ENCODE results near the gene GEMIN7.

Gene GEMIN7

DNA sequence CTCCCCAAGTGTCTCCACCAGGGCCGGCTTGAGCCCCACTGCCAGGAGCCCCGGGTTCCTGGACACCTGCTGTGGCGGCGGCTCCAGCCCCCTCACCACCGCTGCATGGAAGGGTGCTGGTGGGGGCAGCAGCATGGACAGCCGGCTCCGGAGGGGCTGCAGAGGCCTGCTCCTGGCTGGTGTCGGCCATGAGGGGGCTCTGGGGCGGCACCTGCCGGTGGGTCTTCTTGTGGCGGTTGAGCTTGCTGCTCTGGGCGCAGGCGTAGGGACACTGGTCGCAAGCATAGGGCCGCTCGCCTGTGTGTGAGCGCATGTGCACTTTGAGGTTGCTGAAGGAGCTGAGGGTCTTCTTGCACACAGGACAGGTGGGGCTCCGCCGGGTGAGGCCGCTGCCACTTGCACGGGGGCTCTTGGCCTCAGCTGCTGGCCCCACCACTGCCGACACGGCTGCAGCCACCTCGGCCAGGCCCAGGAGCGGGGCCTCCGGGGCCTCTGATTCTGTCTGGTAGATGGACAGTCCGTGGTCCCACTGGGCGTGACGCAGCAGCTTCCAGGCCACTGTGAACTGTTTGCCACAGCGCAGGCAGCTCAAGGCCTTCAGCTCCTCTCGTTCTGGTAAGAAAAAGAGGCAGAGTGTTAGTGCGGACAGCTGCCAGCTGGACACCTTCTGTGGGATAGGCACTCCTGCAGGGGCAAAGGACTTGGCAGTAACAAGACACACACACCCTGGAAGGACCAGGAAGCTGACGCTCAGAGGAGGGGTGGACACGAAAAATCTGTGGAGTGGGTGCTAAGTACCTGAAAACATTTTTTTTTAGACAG lies 6.9 kb upstream of the GEMIN7 start:
- no peaks in the 10 kb centered on the region for H3K9me3 ChIP-seq (ENCODE audit: severe bottlenecking)
- peaks cover 31% of the 10 kb centered on the region for H3K36me3 ChIP-seq (ENCODE audit: low read depth)
- H3K27ac ChIP-seq (ENCODE audit: poor library complexity, severe bottlenecking): no peak overlapping the region
- H3K27me3 ChIP-seq (ENCODE audit: insufficient read depth, poor library complexity, severe bottlenecking): no peaks in the 10 kb centered on the region
- TF ChIP-seq, protein P1, sequence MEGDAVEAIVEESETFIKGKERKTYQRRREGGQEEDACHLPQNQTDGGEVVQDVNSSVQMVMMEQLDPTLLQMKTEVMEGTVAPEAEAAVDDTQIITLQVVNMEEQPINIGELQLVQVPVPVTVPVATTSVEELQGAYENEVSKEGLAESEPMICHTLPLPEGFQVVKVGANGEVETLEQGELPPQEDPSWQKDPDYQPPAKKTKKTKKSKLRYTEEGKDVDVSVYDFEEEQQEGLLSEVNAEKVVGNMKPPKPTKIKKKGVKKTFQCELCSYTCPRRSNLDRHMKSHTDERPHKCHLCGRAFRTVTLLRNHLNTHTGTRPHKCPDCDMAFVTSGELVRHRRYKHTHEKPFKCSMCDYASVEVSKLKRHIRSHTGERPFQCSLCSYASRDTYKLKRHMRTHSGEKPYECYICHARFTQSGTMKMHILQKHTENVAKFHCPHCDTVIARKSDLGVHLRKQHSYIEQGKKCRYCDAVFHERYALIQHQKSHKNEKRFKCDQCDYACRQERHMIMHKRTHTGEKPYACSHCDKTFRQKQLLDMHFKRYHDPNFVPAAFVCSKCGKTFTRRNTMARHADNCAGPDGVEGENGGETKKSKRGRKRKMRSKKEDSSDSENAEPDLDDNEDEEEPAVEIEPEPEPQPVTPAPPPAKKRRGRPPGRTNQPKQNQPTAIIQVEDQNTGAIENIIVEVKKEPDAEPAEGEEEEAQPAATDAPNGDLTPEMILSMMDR (IDR thresholded peaks at IDR 0.05; ENCODE audit: poor library complexity, severe bottlenecking): no peak
- DNase-seq (ENCODE audit: low spot score): no peak
- no peak overlapping the region for H3K4me3 ChIP-seq (ENCODE audit: severe bottlenecking)
- H3K4me1 ChIP-seq (ENCODE audit: insufficient read depth, poor library complexity, severe bottlenecking): peaks cover 4% of the 10 kb centered on the region
- ATAC-seq (ENCODE audit: low read depth): no peak

DNA sequence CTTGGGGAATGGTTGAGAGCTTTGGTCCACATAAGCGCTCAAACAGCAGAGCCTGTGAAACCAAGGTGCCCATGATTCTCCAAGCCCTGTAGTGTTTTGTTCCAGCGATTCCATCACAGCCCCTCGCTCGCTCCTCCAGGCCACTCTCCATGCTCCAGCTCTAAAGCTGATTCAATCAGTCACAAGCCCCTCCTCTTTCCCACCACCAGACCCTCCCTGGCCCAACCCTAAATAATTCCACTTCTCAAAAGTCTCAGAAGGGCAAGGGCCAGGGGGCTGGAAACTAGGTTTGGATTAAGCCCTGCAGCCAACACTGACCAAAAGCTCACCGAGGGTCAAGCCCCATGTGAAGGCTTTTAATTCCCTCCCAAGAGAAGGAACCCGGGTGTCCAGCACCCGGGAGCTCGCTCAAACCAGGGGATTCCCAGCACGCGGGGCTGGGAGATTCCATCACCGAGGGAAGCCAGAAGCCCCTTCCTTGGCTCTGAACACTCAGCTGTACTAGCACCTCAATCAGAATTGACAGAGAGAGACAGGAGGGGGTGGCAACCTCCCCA lies 4.2 kb upstream of the GEMIN7 start:
- H3K36me3 ChIP-seq (ENCODE audit: low read depth): peaks cover 18% of the 10 kb centered on the region
- TF ChIP-seq, protein P1 (IDR thresholded peaks at IDR 0.05; ENCODE audit: poor library complexity, severe bottlenecking): no peak
- peak overlapping the region; percentile 50 for H3K4me3 ChIP-seq (ENCODE audit: severe bottlenecking)
- DNase-seq (ENCODE audit: low spot score) (no peak), ATAC-seq (ENCODE audit: low read depth) (no peak; the same call in 2 of the 3 replicates)
- H3K4me1 ChIP-seq (ENCODE audit: insufficient read depth, poor library complexity, severe bottlenecking): peaks cover 4% of the 10 kb centered on the region
- H3K9me3 ChIP-seq (ENCODE audit: severe bottlenecking): no peaks in the 10 kb centered on the region
- H3K27me3 ChIP-seq (ENCODE audit: insufficient read depth, poor library complexity, severe bottlenecking): no peaks in the 10 kb centered on the region
- H3K27ac ChIP-seq (ENCODE audit: poor library complexity, severe bottlenecking): peak overlapping the region; percentile 71

DNA sequence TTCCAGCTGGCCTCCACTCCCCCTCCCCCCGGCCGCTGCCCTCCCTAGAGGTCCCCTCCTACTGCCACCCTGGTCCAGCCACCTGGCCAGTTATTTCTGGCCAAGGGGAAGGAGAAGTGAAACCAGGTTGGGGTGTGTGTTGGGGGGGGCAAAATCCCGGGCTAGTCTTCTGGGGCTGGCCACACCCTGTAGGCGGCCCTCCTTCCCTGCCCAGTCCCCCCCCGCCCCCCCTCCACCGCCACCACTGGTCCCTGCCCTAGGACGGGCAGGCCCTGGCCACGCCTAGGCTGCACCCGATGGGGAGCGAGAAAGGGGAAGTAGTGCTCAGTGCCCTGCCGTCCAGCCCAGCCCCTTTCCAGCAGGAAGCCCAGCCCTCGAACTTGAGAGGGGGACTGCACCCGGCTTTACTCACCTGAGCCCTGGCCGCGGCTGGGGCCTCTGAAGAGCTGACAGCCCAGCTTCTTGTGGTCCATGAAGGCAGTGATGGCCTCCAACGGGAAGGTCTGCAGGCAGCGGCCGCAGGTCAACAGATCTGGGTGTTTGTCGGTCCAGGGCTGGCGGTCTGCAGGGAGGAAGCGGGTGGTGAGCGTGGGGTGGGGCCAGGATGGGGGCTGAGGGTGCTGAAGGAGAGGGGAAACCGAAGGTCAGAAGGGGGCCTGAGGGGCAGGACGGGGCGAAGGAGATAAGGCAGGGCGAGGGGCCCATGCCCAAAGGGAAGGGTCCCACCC lies 3.6 kb upstream of the GEMIN7 start:
- TF ChIP-seq, protein P1 (IDR thresholded peaks at IDR 0.05; ENCODE audit: poor library complexity, severe bottlenecking): no peak
- peak overlapping the region; percentile 71 for H3K27ac ChIP-seq (ENCODE audit: poor library complexity, severe bottlenecking)
- H3K9me3 ChIP-seq (ENCODE audit: severe bottlenecking): no peaks in the 10 kb centered on the region
- ATAC-seq (ENCODE audit: low read depth) (peak; percentile 82), DNase-seq (ENCODE audit: low spot score) (peak; percentile 93)
- H3K4me3 ChIP-seq (ENCODE audit: severe bottlenecking): peak overlapping the region; percentile 50
- H3K36me3 ChIP-seq (ENCODE audit: low read depth): peaks cover 12% of the 10 kb centered on the region
- H3K27me3 ChIP-seq (ENCODE audit: insufficient read depth, poor library complexity, severe bottlenecking): no peaks in the 10 kb centered on the region
- peaks cover 4% of the 10 kb centered on the region for H3K4me1 ChIP-seq (ENCODE audit: insufficient read depth, poor library complexity, severe bottlenecking)

DNA sequence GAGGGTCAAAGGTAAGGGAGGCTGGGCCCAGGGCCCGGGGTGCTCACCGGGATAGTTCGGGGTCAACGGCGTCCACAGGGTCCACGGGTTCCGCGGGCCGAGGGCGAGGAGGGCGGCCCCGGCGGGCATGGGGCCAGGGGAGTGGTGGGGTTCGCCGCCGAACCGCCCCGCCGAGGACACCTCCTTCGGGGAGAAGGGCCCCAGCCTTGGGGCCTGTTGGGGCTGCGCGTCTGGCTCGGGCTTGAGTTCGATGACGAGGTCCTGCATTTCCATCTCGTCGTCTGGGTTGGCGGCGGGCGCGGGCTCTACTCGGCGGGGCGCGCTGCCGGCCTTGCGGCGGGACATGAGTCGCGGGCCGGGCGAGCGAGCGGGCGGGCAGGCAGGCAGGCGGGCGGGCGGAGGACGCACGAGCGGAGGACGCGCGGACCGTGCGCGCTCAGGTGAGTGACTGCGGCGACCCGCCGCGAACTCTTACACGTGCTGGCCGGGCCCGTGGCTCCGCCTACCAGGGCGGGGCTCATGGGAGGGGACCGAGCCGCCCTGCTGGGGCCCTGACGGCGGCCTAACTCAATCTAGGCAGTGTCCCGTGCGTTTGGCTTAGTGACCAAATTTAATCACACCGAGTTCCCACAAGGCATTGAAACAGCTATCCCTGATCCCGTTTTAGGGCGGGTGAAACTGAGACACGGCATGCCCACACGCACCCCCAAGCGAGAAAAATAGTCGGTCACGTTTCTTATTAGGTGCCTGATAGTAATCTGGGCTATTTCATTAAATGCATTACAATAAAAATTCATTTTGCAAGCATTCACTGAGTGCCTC lies 2.8 kb upstream of the GEMIN7 start, which contains the start of gene ZNF296:
TSS of gene ZNF296 (minus strand) at position 450 of the 822 bp plus-strand sequence. CDS start at position 345, 105 bp downstream.
- peak within 1 kb of the TSS; percentile 50 for H3K4me3 ChIP-seq (ENCODE audit: severe bottlenecking)
- TF ChIP-seq, protein P1 (IDR thresholded peaks at IDR 0.05; ENCODE audit: poor library complexity, severe bottlenecking): no peak
- peak within 1 kb of the TSS; percentile 71 for H3K27ac ChIP-seq (ENCODE audit: poor library complexity, severe bottlenecking)
- ATAC-seq (ENCODE audit: low read depth) (peak; percentile 58), DNase-seq (ENCODE audit: low spot score) (no peak)
- no peaks in the 10 kb centered on the region for H3K27me3 ChIP-seq (ENCODE audit: insufficient read depth, poor library complexity, severe bottlenecking)
- H3K36me3 ChIP-seq (ENCODE audit: low read depth): peaks cover 16% of the 10 kb centered on the region
- H3K9me3 ChIP-seq (ENCODE audit: severe bottlenecking): no peaks in the 10 kb centered on the region
- peaks cover 4% of the 10 kb centered on the region for H3K4me1 ChIP-seq (ENCODE audit: insufficient read depth, poor library complexity, severe bottlenecking)
